Measurements from ENCODE around the gene ZNF79. TPM values are rescaled to one million over a fixed set of nuclear protein-coding genes. Genes with fewer than 3 reads are reported as not detected.
A peak's percentile ranks its signal among the peaks of the same experiment; 100 is the strongest.

ZNF79 gene
- total RNA-seq, 4 donors from 2014 or later = 4.8 to 10.7 (median 8.1) TPM

- peaks cover 6% of the 10 kb centered on the region for H3K36me3 ChIP-seq
- 77% methylated on average over 4 of the region's 4 CpGs for WGBS
- peaks cover 11% of the 10 kb centered on the region for H3K4me1 ChIP-seq
- no peak overlapping the region for H3K27ac ChIP-seq
- H3K27me3 ChIP-seq = no peaks in the 10 kb centered on the region
- H3K9me3 ChIP-seq = no peaks in the 10 kb centered on the region
- DNase-seq (ENCODE audit: low spot score in 2 of 2) = no peak
- no peak overlapping the region for H3K4me3 ChIP-seq
- no peak for TF ChIP-seq POLR2AphosphoS5 (IDR thresholded peaks at IDR 0.05)
- no peak for TF ChIP-seq CTCF (IDR thresholded peaks at IDR 0.05)
- no peak for TF ChIP-seq EP300 (IDR thresholded peaks at IDR 0.05)
- TF ChIP-seq POLR2A (IDR thresholded peaks at IDR 0.05) = no peak
Observed at GRCh38 chr9:127389381-127390247, 34.6 kb upstream of the ZNF79 start.

- Histone ChIP-seq H3K9me3 (no peaks in the 10 kb centered on the region), H3K4me3 (no peak overlapping the region), H3K4me1 (peaks cover 11% of the 10 kb centered on the region), H3K36me3 (peaks cover 6% of the 10 kb centered on the region), H3K27ac (no peak overlapping the region), H3K27me3 (no peaks in the 10 kb centered on the region)
- WGBS = 65% methylated on average over 2 of the region's 2 CpGs
- no peak for DNase-seq (ENCODE audit: low spot score in 2 of 2)
- TF ChIP-seq CTCF (IDR thresholded peaks at IDR 0.05) = no peak
- TF ChIP-seq POLR2A (IDR thresholded peaks at IDR 0.05) = no peak
- TF ChIP-seq EP300 (IDR thresholded peaks at IDR 0.05) = no peak
- no peak for TF ChIP-seq POLR2AphosphoS5 (IDR thresholded peaks at IDR 0.05)
Observed at GRCh38 chr9:127390248-127390545, 34.0 kb upstream of the ZNF79 start.

GRCh38 chr9:127390563-127390962, 33.6 kb upstream of the ZNF79 start:
- no peak for TF ChIP-seq POLR2AphosphoS5 (IDR thresholded peaks at IDR 0.05)
- TF ChIP-seq POLR2A (IDR thresholded peaks at IDR 0.05) = no peak
- TF ChIP-seq CTCF (IDR thresholded peaks at IDR 0.05) = no peak
- TF ChIP-seq EP300 (IDR thresholded peaks at IDR 0.05) = no peak
- Histone ChIP-seq H3K27me3 (no peaks in the 10 kb centered on the region), H3K36me3 (peaks cover 6% of the 10 kb centered on the region), H3K9me3 (no peaks in the 10 kb centered on the region), H3K4me3 (no peak overlapping the region), H3K4me1 (peaks cover 11% of the 10 kb centered on the region), H3K27ac (no peak overlapping the region)
- DNase-seq (ENCODE audit: low spot score in 2 of 2) = peak in 1 of 2 donors; percentile 65
- 82% methylated on average over 5 of the region's 5 CpGs for WGBS

- Histone ChIP-seq H3K36me3 (peaks cover 6% of the 10 kb centered on the region), H3K4me3 (no peak overlapping the region), H3K4me1 (peaks cover 18% of the 10 kb centered on the region), H3K9me3 (no peaks in the 10 kb centered on the region), H3K27me3 (no peaks in the 10 kb centered on the region), H3K27ac (no peak overlapping the region)
- peak in 1 of 2 donors; percentile 40 for DNase-seq (ENCODE audit: low spot score in 2 of 2)
- TF ChIP-seq POLR2A (IDR thresholded peaks at IDR 0.05) (no peak), EP300 (IDR thresholded peaks at IDR 0.05) (no peak), CTCF (IDR thresholded peaks at IDR 0.05) (no peak), POLR2AphosphoS5 (IDR thresholded peaks at IDR 0.05) (no peak)
- WGBS = 83% methylated on average over 5 of the region's 5 CpGs
Observed at GRCh38 chr9:127392166-127392565, 32.0 kb upstream of the ZNF79 start.

GRCh38 chr9:127392976-127393375, 31.2 kb upstream of the ZNF79 start:
- 95% methylated on average over 5 of the region's 5 CpGs for WGBS
- Histone ChIP-seq H3K4me3 (no peak overlapping the region), H3K4me1 (peaks cover 22% of the 10 kb centered on the region), H3K27ac (no peak overlapping the region), H3K9me3 (no peaks in the 10 kb centered on the region), H3K27me3 (no peaks in the 10 kb centered on the region), H3K36me3 (peaks cover 6% of the 10 kb centered on the region)
- no peak for TF ChIP-seq POLR2AphosphoS5 (IDR thresholded peaks at IDR 0.05)
- no peak for TF ChIP-seq POLR2A (IDR thresholded peaks at IDR 0.05)
- DNase-seq (ENCODE audit: low spot score in 2 of 2) = peak in 1 of 2 donors; percentile 59

Data from suprapubic skin (tissue), 4 donors.